Right ventricle myocardium superior (tissue), 1 donor: ENCODE data around the gene RAD51AP1. TPM values are rescaled to one million over a fixed set of nuclear protein-coding genes. Genes with fewer than 3 reads are reported as not detected.

Experiments
- ATAC-seq: fragments of 200-7000 bp; cut with Tn5 transposase; one replicate; pipeline ENCODE4 v1.9.1; 2020; ENCODE audit warnings: mild to moderate bottlenecking; ENCODE audit not compliant: poor library complexity
- DNase-seq: peaks from one replicate; pipeline ENCODE4 v3.0.0-alpha.2; 2020
- intact Hi-C: fragments of 100-400 bp; cut with DNase I; formaldehyde crosslinking; loops from one replicate; pipeline ENCODE4 v1.11.2; 2022
- total RNA-seq: library from RNA; stranded (reverse); fragmentation: NEBNext Ultra II Directional; extraction: Animal tissue kit (Norgen Biotek cat#: 25700); gene quantifications from one replicate; pipeline ENCODE4 v1.2.1, GENCODE V29; 2021
- donor health status: DM: no; HTN: yes; CAD: no; lungs with severe emphysema.

RAD51AP1 gene
- total RNA-seq, 1 donor from 2014 or later = 1.1 TPM

GRCh38 chr12:4539167-4539870 lies 629 bp downstream of the RAD51AP1 start:
- intact Hi-C loops = no loop called here
- ATAC-seq (no peak), DNase-seq (no peak)

- intact Hi-C loops = no loop called here
- ATAC-seq (no peak), DNase-seq (no peak)
Observed at GRCh38 chr12:4540170-4540569, 1.5 kb downstream of the RAD51AP1 start.

- DNase-seq (no peak), ATAC-seq (no peak)
- intact Hi-C loops = no loop called here
Observed at GRCh38 chr12:4540638-4541037, 1.9 kb downstream of the RAD51AP1 start.

- ATAC-seq = no peak
- no peak for DNase-seq
- intact Hi-C loops = no loop called here
Observed at GRCh38 chr12:4545195-4545594, 6.5 kb downstream of the RAD51AP1 start.

GRCh38 chr12:4552191-4552590 lies 13.5 kb downstream of the RAD51AP1 start:
- ATAC-seq (no peak), DNase-seq (no peak)
- intact Hi-C loops = no loop called here

- intact Hi-C loops = no loop called here
- DNase-seq = no peak
- ATAC-seq = no peak
Observed at GRCh38 chr12:4553943-4554342, 15.3 kb downstream of the RAD51AP1 start.

GRCh38 chr12:4555804-4556203 lies 17.1 kb downstream of the RAD51AP1 start:
- DNase-seq (no peak), ATAC-seq (no peak)
- intact Hi-C loops = no loop called here

- ATAC-seq (peak; percentile 49), DNase-seq (no peak)
- intact Hi-C loops = no loop called here
Observed at GRCh38 chr12:4556735-4557530, 18.2 kb downstream of the RAD51AP1 start.

- no peak for DNase-seq
- intact Hi-C loops = no loop called here
- ATAC-seq = no peak
Observed at GRCh38 chr12:4557586-4557985, 18.9 kb downstream of the RAD51AP1 start.

- intact Hi-C loops = no loop called here
- no peak for ATAC-seq
Observed at GRCh38 chr12:4558171-4558570, 19.5 kb downstream of the RAD51AP1 start.

GRCh38 chr12:4562034-4562657 lies 23.5 kb downstream of the RAD51AP1 start, which contains the start of gene DYRK4:
Gene DYRK4 (plus strand): TSS chr12:4562208. CDS start chr12:4562246, 38 bp downstream.
- intact Hi-C loops = no loop called here
- peak; percentile 89 for DNase-seq
- ATAC-seq = peak; percentile 96

More at GRCh38 chr12:4558171-4558570, 19.5 kb downstream of the RAD51AP1 start:
- DNase-seq = no peak

GRCh38 chr12:4563336-4563735 lies 24.6 kb downstream of the RAD51AP1 start:
- intact Hi-C loops = no loop called here

GRCh38 chr12:4564818-4565217 lies 26.1 kb downstream of the RAD51AP1 start:
- DNase-seq = no peak
- intact Hi-C loops = no loop called here
- ATAC-seq = no peak

More at GRCh38 chr12:4563336-4563735, 24.6 kb downstream of the RAD51AP1 start:
- no peak for DNase-seq
- ATAC-seq = no peak

- ATAC-seq = no peak
- intact Hi-C loops = no loop called here
- DNase-seq = no peak
Observed at GRCh38 chr12:4566474-4566873, 27.8 kb downstream of the RAD51AP1 start.

- peak; percentile 53 for ATAC-seq
- intact Hi-C loops = no loop called here
- no peak for DNase-seq
Observed at GRCh38 chr12:4567073-4567881, 28.6 kb downstream of the RAD51AP1 start.

GRCh38 chr12:4569261-4569660 lies 30.6 kb downstream of the RAD51AP1 start:
- DNase-seq (no peak), ATAC-seq (no peak)
- intact Hi-C loops = no loop called here

GRCh38 chr12:4572680-4573079 lies 34.0 kb downstream of the RAD51AP1 start:
- DNase-seq = no peak
- no peak for ATAC-seq
- intact Hi-C loops = no loop called here

GRCh38 chr12:4579305-4580102 lies 40.8 kb downstream of the RAD51AP1 start:
- intact Hi-C loops = no loop called here
- ATAC-seq (no peak), DNase-seq (no peak)
